ENCODE measurements around the gene LDHAL6B. TPM values are rescaled to one million over a fixed set of nuclear protein-coding genes. Genes with fewer than 3 reads are reported as not detected.

The LDHAL6B gene
- total RNA-seq, 1 experiment from 2014 or later: not detected

DNA sequence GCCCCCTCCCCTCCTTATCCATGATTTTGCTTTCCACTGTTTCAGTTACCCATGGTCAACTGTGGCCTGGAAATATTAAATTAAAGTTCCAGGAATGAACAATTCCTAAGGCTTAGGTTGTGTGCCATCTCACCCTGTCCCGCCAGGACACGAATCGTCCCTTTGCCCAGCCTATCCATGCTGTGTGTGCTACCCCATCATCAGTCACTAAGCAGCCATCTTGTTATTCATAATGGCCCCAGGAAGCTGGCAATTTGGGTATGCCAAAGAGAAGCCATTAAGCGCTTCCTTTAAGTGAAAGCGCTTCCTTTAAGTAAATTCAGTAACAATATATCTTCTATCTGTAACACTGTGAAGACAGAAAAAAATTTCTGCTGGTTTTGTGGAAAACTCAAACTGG lies 49.2 kb upstream of the LDHAL6B start (continued):
- TF ChIP-seq, protein P1, sequence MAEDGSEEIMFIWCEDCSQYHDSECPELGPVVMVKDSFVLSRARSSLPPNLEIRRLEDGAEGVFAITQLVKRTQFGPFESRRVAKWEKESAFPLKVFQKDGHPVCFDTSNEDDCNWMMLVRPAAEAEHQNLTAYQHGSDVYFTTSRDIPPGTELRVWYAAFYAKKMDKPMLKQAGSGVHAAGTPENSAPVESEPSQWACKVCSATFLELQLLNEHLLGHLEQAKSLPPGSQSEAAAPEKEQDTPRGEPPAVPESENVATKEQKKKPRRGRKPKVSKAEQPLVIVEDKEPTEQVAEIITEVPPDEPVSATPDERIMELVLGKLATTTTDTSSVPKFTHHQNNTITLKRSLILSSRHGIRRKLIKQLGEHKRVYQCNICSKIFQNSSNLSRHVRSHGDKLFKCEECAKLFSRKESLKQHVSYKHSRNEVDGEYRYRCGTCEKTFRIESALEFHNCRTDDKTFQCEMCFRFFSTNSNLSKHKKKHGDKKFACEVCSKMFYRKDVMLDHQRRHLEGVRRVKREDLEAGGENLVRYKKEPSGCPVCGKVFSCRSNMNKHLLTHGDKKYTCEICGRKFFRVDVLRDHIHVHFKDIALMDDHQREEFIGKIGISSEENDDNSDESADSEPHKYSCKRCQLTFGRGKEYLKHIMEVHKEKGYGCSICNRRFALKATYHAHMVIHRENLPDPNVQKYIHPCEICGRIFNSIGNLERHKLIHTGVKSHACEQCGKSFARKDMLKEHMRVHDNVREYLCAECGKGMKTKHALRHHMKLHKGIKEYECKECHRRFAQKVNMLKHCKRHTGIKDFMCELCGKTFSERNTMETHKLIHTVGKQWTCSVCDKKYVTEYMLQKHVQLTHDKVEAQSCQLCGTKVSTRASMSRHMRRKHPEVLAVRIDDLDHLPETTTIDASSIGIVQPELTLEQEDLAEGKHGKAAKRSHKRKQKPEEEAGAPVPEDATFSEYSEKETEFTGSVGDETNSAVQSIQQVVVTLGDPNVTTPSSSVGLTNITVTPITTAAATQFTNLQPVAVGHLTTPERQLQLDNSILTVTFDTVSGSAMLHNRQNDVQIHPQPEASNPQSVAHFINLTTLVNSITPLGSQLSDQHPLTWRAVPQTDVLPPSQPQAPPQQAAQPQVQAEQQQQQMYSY (CRISPR knock-in tag; IDR thresholded peaks at IDR 0.05): no peak
- TF ChIP-seq ATF6 (CRISPR knock-in tag; IDR thresholded peaks at IDR 0.05): no peak
- no peak for TF ChIP-seq IRF2 (CRISPR knock-in tag; IDR thresholded peaks at IDR 0.05; ENCODE audit: borderline replicate concordance, low read depth)
- no peak for TF ChIP-seq CREB1 (CRISPR knock-in tag; IDR thresholded peaks at IDR 0.05)
- TF ChIP-seq, protein P2, sequence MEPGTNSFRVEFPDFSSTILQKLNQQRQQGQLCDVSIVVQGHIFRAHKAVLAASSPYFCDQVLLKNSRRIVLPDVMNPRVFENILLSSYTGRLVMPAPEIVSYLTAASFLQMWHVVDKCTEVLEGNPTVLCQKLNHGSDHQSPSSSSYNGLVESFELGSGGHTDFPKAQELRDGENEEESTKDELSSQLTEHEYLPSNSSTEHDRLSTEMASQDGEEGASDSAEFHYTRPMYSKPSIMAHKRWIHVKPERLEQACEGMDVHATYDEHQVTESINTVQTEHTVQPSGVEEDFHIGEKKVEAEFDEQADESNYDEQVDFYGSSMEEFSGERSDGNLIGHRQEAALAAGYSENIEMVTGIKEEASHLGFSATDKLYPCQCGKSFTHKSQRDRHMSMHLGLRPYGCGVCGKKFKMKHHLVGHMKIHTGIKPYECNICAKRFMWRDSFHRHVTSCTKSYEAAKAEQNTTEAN (CRISPR knock-in tag; IDR thresholded peaks at IDR 0.05): no peak
- no peak for TF ChIP-seq TCF7 (CRISPR knock-in tag; IDR thresholded peaks at IDR 0.05; ENCODE audit: low read depth)

DNA sequence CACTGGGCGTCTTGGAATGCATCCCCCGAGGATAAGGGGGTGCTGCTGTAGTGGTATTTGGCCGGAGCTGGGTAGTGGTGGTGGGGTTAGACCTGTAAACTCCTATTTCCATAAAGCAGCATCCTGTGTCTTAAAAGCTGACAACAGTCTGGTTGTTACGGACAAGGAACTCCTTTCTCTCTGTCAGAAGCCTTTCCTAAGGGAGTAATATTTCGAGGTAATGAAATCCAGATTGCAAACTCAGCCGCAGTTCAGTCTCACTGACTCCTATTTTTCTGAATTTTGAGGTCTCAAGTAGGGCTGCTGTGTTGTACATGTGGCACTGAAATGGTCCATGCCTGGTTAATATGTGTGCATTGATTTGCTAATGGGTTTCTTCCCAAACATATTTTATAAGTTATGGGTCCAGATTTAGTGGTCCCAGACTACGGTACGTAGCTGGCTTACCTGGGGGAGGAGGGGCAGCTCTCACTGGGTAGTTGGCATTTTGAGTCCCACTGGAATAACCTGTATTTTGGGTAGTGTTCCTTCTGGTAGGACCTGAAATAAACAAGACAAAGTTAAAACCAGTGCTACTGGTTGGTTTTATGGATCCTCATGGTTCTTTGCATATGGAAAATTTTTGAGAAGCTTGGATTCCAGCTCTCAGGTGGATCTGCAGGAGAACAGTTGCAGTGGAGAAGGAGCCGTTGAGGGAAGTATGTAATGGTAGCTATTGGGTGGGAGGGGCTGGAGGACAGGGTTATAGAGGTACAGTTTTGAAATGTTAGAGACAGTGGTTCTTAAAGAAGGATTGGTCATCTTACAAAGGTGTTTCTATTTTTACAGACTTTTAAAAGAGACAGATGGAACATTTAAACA lies 48.6 kb upstream of the LDHAL6B start:
- ATAC-seq (no peak), DNase-seq (ENCODE audit: low spot score) (no peak)
- Mint-ChIP-seq H3K4me3 (no peak overlapping the region), H3K27ac (no peak overlapping the region), H3K9me3 (no peaks in the 10 kb centered on the region), H3K27me3 (ENCODE audit: low read depth) (no peaks in the 10 kb centered on the region), H3K36me3 (peaks cover 52% of the 10 kb centered on the region), H3K4me1 (0 out of 2 replicates have a peak, but pooled peaks cover 3% of the 10 kb centered on the region)
- CTCF ChIA-PET: interaction anchor here (1.2 kb wide), 1 partner anchor 178 kb away, joined by 4 read pairs; no protein-coding TSS in a partner anchor
- TF ChIP-seq NR1H2 (CRISPR knock-in tag; IDR thresholded peaks at IDR 0.05) (no peak), NFATC4 (CRISPR knock-in tag; IDR thresholded peaks at IDR 0.05) (no peak), ZNF232 (CRISPR knock-in tag; IDR thresholded peaks at IDR 0.05) (no peak), CREM (CRISPR knock-in tag; IDR thresholded peaks at IDR 0.05) (no peak)
- POLR2A ChIA-PET: no interaction called here

DNA sequence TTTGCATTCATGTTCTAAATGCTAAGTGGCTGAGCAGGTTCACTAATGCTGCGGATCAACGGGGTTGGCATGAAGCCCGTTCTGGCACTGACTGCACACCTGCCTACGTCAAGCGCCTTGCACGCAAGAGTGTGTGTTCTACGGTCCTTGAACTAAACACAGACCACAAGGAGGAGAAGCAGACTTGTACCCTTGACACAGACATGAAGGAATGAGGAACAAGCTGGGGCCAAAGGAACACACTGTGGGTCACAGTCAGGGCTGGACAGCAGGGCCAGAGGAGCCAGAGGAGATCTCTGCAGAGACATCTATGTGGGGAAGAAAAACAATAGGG lies 48.0 kb upstream of the LDHAL6B start:
- Mint-ChIP-seq H3K36me3 (peaks cover 46% of the 10 kb centered on the region), H3K4me1 (0 out of 2 replicates have a peak, but pooled peaks cover 3% of the 10 kb centered on the region), H3K27ac (no peak overlapping the region), H3K9me3 (no peaks in the 10 kb centered on the region), H3K27me3 (ENCODE audit: low read depth) (no peaks in the 10 kb centered on the region), H3K4me3 (no peak overlapping the region)
- ChIA-PET CTCF (interaction anchor here (1.2 kb wide), 1 partner anchor 178 kb away, joined by 4 read pairs; no protein-coding TSS in a partner anchor), POLR2A (no interaction called here)
- ATAC-seq (no peak), DNase-seq (ENCODE audit: low spot score) (no peak)
- TF ChIP-seq ZMAT4 (CRISPR knock-in tag; IDR thresholded peaks at IDR 0.05): no peak
- TF ChIP-seq ZNF281 (CRISPR knock-in tag; IDR thresholded peaks at IDR 0.05): no peak
- no peak for TF ChIP-seq JUN (CRISPR knock-in tag; IDR thresholded peaks at IDR 0.05)
- TF ChIP-seq MAX (CRISPR knock-in tag; IDR thresholded peaks at IDR 0.05): no peak
- no peak for TF ChIP-seq ZSCAN18 (CRISPR knock-in tag; IDR thresholded peaks at IDR 0.05)
- TF ChIP-seq JAZF1 (CRISPR knock-in tag; IDR thresholded peaks at IDR 0.05): no peak
- no peak for TF ChIP-seq STAT6 (CRISPR knock-in tag; conservative IDR thresholded peaks at IDR 0.05; ENCODE audit: low read depth)
- no peak for TF ChIP-seq PRRX2 (CRISPR knock-in tag; IDR thresholded peaks at IDR 0.05)
